Activated CD8-positive, alpha-beta memory T cell treated with anti-CD3 and anti-CD28 coated beads for 48 hours (primary cell): ENCODE data around the gene S100A12.

Experiments used
- DNase-seq, 3 experiments: peaks; one replicate each; pipeline ENCODE4 v3.0.0-alpha.2; 2020; ENCODE audit warnings: low read depth in 2 of 3, low spot score in 2 of 3

S100A12 gene

DNA sequence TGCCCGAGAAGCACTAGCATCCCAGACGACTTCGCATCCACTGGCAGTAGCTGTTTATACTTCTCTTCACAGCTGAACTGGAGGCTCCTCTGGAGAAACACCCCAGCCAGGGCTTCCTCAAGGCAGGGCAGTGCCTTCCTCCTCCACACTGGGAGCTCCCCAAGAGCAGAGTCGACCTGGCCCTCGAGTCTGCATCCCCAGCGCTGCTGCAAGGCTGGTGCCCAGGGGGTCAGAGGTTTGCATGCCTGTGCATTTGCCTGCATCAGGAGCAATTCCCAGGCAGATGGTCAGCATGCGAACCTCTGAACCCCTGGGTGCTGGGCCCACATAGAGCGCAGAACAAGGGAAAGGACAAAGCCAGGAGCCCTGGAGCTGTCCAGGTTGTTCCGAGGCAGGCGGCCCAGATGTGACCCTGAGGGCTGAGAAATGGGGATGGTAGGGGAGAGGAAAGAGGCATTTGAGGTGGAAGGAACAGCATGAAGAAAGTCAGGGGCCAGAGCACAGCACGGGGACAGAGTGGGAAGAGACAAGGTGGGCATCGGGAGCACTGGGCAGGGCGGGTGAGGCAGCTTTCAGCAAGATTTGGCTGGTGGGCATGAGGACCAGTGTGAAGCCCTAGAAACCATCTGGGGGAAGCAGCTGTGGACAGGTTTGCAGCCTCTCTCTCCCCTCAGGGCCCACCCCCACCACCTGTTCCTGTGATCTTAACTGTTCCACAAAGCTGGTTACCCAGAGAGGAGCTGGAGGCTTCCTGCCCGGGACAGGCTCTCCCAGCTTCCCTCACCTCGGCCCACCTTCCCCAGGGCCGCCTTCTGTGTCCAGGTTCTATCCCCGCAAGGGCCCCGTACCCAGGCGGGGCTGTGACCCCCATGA lies 21.9 kb upstream of the S100A12 start:
- no peak for DNase-seq

DNA sequence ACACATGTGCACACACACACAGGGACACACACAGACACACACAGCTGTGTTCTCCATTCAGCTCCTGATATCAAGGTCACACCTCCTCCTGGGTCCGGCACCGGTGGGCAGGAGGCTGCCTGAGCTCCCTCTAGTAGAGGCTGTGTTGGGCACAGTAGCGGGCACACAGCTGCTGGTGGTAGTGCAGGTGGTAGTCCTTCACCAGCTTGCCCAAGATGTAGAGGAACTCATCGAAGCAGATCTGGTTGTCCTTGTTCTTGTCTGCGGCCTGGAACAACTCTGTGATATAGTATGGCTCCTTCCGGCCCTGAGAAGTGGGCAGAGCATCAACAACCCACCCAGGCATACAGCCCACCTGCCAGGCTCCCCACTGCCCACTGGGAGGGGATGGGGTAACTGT lies 21.0 kb upstream of the S100A12 start:
- DNase-seq, result no peak

DNA sequence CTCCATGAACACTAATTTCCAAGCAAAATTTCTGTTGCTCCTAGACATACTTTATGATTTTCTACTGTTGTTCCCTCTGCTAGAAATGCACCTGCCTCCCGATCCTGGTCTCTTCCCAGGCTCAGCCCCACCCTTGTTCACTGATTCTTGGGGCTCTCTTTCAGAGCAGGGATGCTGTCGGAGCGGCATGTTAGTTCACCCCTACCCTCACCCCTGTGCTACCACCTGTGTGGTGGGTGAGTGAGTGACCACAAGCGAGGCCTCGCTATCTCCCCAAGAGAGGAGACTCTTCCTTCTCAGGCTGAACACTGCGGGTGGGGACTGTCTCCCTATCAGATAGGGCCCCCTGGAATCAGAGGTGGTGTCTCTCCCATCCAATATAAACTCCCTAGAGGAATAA lies 20.4 kb upstream of the S100A12 start:
- DNase-seq, result no peak

DNA sequence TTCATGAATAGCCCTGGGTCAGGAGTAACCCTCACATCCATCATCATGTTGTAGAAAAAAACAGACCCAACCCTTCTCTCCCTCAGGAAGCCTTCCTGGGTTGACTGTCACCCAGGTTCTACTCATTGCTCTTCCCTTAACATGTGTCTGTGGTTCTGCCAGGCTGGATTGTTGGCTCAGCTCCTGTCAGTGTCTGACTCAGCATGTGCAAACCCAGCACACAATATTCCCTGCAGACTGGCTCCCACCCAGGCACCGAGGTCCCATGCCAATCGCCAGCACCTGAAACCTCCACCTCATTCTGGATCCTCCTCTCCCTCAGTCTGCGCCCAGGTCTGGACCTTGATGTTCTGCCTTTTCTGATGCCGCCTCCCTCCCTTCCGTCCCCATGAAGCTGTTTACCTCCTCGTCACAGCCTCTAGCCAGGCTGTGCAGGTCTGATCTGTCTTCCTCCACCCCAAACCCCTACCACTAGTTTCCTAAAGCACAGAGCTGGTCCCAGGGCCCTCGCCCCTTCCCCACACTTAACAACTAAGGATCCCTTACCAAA lies 19.8 kb upstream of the S100A12 start:
- no peak for DNase-seq

- DNase-seq, result no peak
Observed at GRCh38 chr1:153394391-153394790, 19.0 kb upstream of the S100A12 start.

DNA sequence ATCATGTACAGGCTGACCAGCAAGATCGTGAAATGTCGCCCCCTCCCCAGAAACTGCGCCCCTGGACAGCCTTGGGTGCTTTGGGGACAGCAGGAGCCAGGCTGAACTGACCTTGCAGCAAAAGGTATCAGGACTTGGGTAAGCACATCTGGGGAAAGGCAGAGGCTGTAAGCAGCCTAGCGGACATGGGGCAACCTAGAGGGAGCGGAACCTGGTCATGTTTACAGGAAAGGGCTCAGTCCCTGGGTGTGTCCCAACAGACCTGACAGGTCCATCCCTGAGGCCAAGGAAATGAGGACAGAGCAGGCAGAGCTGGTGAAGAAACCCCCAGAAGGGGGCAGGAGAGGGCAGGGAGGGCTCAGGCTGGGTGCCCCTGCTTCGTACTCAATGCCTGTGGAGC lies 18.5 kb upstream of the S100A12 start:
- DNase-seq, result no peak

GRCh38 chr1:153392822-153393221 lies 17.4 kb upstream of the S100A12 start:
- no peak for DNase-seq

DNA sequence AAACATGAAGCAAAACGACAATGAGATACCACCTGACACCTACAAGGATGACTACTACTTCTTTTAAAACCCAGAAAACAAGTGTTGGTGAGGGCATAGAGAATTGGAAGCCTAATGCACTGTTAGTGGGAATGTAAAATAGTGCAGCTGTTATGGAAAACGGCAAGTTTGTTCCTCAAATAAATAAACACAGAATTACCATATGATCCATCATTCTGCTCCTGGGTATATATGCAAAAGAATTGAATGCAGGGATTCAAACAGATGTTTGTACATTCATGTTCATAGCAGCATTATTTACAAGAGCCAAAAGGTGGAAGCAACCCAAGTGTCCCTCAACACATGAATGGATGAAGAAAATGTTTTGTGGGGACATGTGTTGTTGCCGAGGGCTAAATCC lies 16.8 kb upstream of the S100A12 start:
- DNase-seq, result no peak

GRCh38 chr1:153390938-153391710 lies 15.7 kb upstream of the S100A12 start, which contains the start of gene S100A8:
TSS of gene S100A8 (minus strand) at chr1:153391073. CDS start at chr1:153390535, 538 bp downstream.
- no peak for DNase-seq

DNA sequence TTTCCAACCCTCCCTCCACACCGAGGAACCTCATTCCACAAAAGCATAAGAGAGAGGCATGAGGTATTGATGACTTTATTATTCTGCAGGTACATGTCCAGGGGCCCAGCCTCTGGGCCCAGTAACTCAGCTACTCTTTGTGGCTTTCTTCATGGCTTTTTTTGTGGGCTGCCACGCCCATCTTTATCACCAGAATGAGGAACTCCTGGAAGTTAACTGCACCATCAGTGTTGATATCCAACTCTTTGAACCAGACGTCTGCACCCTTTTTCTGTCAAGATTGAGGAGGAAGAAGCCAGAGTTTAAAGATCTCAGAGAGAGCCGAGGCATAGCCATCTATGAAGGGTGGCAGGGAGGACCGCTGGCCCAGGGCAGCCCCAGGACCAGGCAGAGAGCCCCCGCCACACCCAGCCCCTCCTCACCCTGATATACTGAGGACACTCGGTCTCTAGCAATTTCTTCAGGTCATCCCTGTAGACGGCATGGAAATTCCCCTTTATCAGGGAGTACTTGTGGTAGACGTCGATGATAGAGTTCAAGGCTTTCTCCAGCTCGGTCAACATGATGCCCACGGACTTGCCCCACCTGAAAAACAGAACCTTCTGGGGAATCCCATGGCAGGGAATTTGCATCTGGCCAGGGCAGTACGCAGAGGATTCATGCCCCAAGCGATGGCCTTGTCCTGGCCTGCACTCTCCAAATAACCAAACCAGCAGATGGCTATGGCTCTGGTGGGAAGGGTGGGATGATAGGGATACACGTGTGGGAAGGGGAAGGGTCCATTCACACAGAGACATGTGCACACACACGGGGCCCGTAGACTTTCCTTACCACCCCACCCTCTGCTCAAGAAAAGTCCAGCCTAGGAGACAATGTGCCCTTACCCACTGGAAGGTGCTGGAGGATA lies 14.8 kb upstream of the S100A12 start:
- no peak for DNase-seq

GRCh38 chr1:153389401-153389800 lies 14.0 kb upstream of the S100A12 start:
- DNase-seq, result no peak

DNA sequence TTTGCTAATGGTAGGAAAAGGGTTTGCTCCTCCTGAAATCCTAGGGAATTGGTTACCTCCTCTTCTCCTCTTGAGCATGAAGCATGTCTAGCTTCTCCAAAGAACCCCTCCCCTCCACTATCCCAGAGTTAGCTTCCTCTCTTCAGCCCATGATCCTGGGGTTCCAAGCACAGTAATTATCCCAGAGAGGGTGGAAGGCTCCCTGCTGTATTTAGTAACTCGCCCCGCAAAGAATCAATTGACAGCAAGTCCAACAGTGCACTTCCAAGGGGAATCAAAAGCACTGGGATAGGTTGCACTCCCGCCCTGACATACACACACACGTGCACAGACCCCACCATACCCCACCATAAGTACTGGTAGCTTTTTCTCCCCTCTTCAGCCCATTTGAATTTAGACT lies 12.4 kb upstream of the S100A12 start:
- no peak for DNase-seq

GRCh38 chr1:153387001-153387400 lies 11.6 kb upstream of the S100A12 start:
- no peak for DNase-seq

GRCh38 chr1:153386500-153386901 lies 11.1 kb upstream of the S100A12 start:
- no peak for DNase-seq

GRCh38 chr1:153384958-153385580 lies 9.6 kb upstream of the S100A12 start:
- DNase-seq, result no peak

DNA sequence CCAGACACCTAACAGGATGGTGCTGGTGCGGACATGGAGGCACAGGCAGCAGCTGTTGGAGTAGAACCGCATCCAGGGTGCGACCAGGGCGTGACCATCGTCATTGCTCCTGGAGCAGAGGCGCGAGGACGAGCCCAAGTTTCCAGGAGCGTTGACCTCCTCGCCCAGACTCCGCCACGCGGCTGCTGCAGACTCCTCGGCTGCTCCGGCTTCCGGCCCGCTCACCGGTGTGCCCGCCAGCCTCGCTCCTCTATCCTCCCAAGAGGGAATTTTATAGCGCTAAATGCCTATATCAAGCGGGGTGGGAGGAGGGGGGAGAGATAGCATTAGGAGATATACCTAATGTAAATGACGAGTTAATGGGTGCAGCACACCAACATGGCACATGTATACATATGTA lies 5.3 kb upstream of the S100A12 start:
- no peak for DNase-seq

DNA sequence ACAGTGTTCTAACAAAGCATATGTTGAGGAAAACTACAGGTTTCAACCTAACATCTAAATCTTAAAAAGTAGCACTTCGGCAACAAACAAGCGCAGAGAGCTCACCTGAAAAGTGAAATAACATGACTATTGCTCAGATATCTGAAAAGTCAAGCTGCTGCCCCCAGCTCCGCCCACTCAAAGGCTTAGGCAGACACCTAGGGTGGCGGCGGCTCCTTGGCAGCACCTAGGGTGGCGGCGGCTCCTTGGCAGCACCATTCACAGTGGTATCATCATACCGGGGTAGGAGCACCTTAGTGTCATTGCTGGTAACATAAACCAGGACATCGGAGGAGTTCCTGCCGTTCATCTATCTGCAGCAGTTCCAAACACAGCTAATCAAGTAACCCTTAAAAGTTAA lies 4.2 kb upstream of the S100A12 start:
- DNase-seq, result no peak

DNA sequence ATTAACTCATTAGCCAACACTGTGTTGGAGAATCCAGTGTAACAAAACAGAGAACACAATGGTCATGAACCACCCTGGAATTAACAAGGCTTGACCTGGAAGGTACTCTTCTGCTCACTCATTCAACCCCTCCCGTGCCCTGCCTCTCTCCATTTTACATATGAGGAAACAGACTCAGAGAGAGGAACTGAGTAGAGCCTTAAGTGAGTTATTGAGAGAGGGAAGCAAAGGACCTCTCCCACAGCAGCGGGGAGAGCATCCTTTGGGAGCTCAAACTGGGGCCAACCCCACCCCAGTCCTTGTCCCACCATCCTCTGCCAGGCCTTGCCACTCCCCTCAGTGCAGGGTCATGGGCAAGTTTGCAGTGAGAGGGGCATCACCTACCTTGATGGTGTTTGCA lies 1.4 kb downstream of the S100A12 start:
- no peak for DNase-seq

GRCh38 chr1:153372571-153372970 lies 2.9 kb downstream of the S100A12 start:
- DNase-seq, result no peak

- DNase-seq, result no peak
Observed at GRCh38 chr1:153371231-153371630, 4.2 kb downstream of the S100A12 start.

GRCh38 chr1:153370146-153370545 lies 5.3 kb downstream of the S100A12 start:
- no peak for DNase-seq
